SK-N-SH (cell line): Measurements from ENCODE around the gene ARHGEF25. TPM values are rescaled to one million over a fixed set of nuclear protein-coding genes. Genes with fewer than 3 reads are reported as not detected.
"Not testable (repeated sequence)": the region's sequence is repeated elsewhere in the genome, so short reads cannot be mapped to it uniquely, and the experiment has no call there.

Experiments used
- CTCF ChIA-PET: fragments of 300-600, 350-600 bp; formaldehyde crosslinking; extraction: SDS; loops from one replicate; lab custom pipeline; 2021; lab: Yijun Ruan, JAX
- POLR2A ChIA-PET: fragments of 350-600 bp; sonication (Branson Sonifier 250); formaldehyde crosslinking; extraction: SDS; loops from one replicate; lab custom pipeline; 2020; ENCODE audit warnings: antibody characterized with exemption, inconsistent platforms; lab: Yijun Ruan, JAX
- DNase-seq: peaks from one replicate; pipeline ENCODE4 v3.0.0; 2012
- H2AFZ ChIP-seq: fragments of 200-600 bp; sonication (generic); 2 replicates; pipeline ENCODE4 v1.8.1; 2016; ENCODE audit warnings: antibody characterized with exemption, mild to moderate bottlenecking, low read depth
- H3F3A ChIP-seq: fragments of 200-600 bp; sonication (generic); replicated peaks from 2 replicates; pipeline ENCODE3; 2016; ENCODE audit warnings: antibody characterized with exemption, mild to moderate bottlenecking; ENCODE audit not compliant: insufficient read depth
- H3K27ac ChIP-seq, 2 experiments: fragments of 200-500 bp in 1 of 2; fragments of 200-600 bp in 1 of 2; sonication (Bioruptor generic) in 1 of 2; sonication (generic), shearing (Covaris generic) in 1 of 2; 2 replicates each; pipeline versions ENCODE4 v1.5.1 to v1.6.1; 2014 to 2016; ENCODE audit warnings: low read depth in 2 of 2, inconsistent platforms in 1 of 2, low read length in 1 of 2, mild to moderate bottlenecking in 1 of 2, mixed read lengths in 1 of 2
- H3K27me3 ChIP-seq: fragments of 200-600 bp; sonication (generic), shearing (Covaris generic); 2 replicates; pipeline ENCODE4 v1.6.1; 2016; ENCODE audit warnings: mixed run types; ENCODE audit not compliant: insufficient read depth
- H3K36me3 ChIP-seq, 2 experiments: fragments of 200-500 bp in 1 of 2; fragments of 200-600 bp in 1 of 2; sonication (Bioruptor generic) in 1 of 2; sonication (generic) in 1 of 2; replicated peaks in 1 of 2; 2 replicates each; pipeline versions ENCODE3 to v1.5.1; 2014 to 2016; ENCODE audit warnings: low read length in 1 of 2, mild to moderate bottlenecking in 1 of 2; ENCODE audit not compliant: insufficient read depth in 2 of 2, control insufficient read depth in 1 of 2
- H3K4me1 ChIP-seq, 2 experiments: fragments of 200-500 bp in 1 of 2; fragments of 200-600 bp in 1 of 2; sonication (Bioruptor generic) in 1 of 2; sonication (generic), shearing (Covaris generic) in 1 of 2; 2 replicates each; pipeline versions ENCODE4 v1.5.1 to v1.6.1; 2014 to 2016; ENCODE audit warnings: low read depth in 1 of 2, low read length in 1 of 2, mixed run types in 1 of 2; ENCODE audit not compliant: insufficient read depth in 2 of 2, control insufficient read depth in 1 of 2
- H3K4me2 ChIP-seq: fragments of 200-600 bp; sonication (generic), shearing (Covaris generic); 2 replicates; pipeline ENCODE4 v1.6.1; 2017; ENCODE audit warnings: mixed run types
- H3K4me3 ChIP-seq, 2 experiments: fragments of 200-500 bp in 1 of 2; fragments of 200-600 bp in 1 of 2; sonication (Bioruptor generic) in 1 of 2; sonication (generic), shearing (Covaris generic) in 1 of 2; 2 replicates each; pipeline versions ENCODE4 v1.5.1 to v1.8.1; 2014 to 2016; ENCODE audit warnings: low read depth in 2 of 2, inconsistent platforms in 1 of 2, low read length in 1 of 2, mild to moderate bottlenecking in 1 of 2, mixed read lengths in 1 of 2, moderate library complexity in 1 of 2
- H3K79me2 ChIP-seq: fragments of 200-600 bp; sonication (generic); 2 replicates; pipeline ENCODE4 v1.8.1; 2017; ENCODE audit warnings: mild to moderate bottlenecking; ENCODE audit not compliant: insufficient read depth
- H3K9ac ChIP-seq: fragments of 200-600 bp; sonication (generic); 2 replicates; pipeline ENCODE4 v1.6.1; 2017; ENCODE audit warnings: mixed run types
- H3K9me2 ChIP-seq: fragments of 200-600 bp; sonication (generic); 2 replicates; pipeline ENCODE4 v1.6.1; 2017; ENCODE audit warnings: mixed run types
- H3K9me3 ChIP-seq: fragments of 200-600 bp; sonication (generic); 2 replicates; pipeline ENCODE4 v1.6.1; 2017; ENCODE audit warnings: mixed run types, mild to moderate bottlenecking, moderate library complexity
- H4K20me1 ChIP-seq: fragments of 200-600 bp; sonication (generic); 2 replicates; pipeline ENCODE4 v1.6.1; 2017; ENCODE audit warnings: mild to moderate bottlenecking, mixed run types; ENCODE audit not compliant: insufficient read depth
- CHD2 ChIP-seq: fragments of 150-350 bp; IDR thresholded peaks from 2 replicates; pipeline ENCODE4 v1.6.1; 2018; ENCODE audit warnings: low read length; ENCODE audit not compliant: partially characterized antibody
- EZH2phosphoT487 ChIP-seq: fragments of 200-600 bp; sonication (generic); IDR thresholded peaks from 2 replicates; pipeline ENCODE4 v1.6.1; 2017; ENCODE audit warnings: low read depth, mixed run types, mild to moderate bottlenecking, antibody characterized with exemption, moderate library complexity, borderline replicate concordance
- FOXJ3 ChIP-seq: sonication (generic); formaldehyde crosslinking; IDR thresholded peaks from 2 replicates; pipeline ENCODE4 v1.5.1; 2020; ENCODE audit warnings: mild to moderate bottlenecking, missing genetic modification reagents
- FOXM1 ChIP-seq: IDR thresholded peaks from 2 replicates; pipeline ENCODE4 v1.4.0; 2012; ENCODE audit warnings: low read depth, mild to moderate bottlenecking
- GABPA ChIP-seq: IDR thresholded peaks from 2 replicates; pipeline ENCODE4 v1.4.0; 2012; ENCODE audit warnings: low read depth, mild to moderate bottlenecking
- JUND ChIP-seq: IDR thresholded peaks from 2 replicates; pipeline ENCODE4 v1.4.0; 2012
- MEF2A ChIP-seq: IDR thresholded peaks from 2 replicates; pipeline ENCODE4 v1.4.0; 2012; ENCODE audit warnings: low read depth, borderline replicate concordance
- MXI1 ChIP-seq: IDR thresholded peaks from 2 replicates; pipeline ENCODE4 v1.6.1; 2012; ENCODE audit warnings: mild to moderate bottlenecking, low read depth, low read length, improper control_type of control experiment
- NRF1 ChIP-seq: IDR thresholded peaks from 2 replicates; pipeline ENCODE4 v1.6.1; 2012; ENCODE audit warnings: low read depth, mild to moderate bottlenecking, low read length
- POLR2AphosphoS5 ChIP-seq: IDR thresholded peaks from 2 replicates; pipeline ENCODE4 v1.6.1; 2012; ENCODE audit warnings: low read depth, low read length
- RAD21 ChIP-seq: IDR thresholded peaks from 2 replicates; pipeline ENCODE4 v1.6.1; 2012; ENCODE audit warnings: mild to moderate bottlenecking, low read length
- RCOR1 ChIP-seq: fragments of 150-350 bp; IDR thresholded peaks from 2 replicates; pipeline ENCODE4 v1.6.1; 2017; ENCODE audit warnings: antibody characterized with exemption, low read length
- RFX5 ChIP-seq: IDR thresholded peaks from 2 replicates; pipeline ENCODE4 v1.6.1; 2012; ENCODE audit warnings: mild to moderate bottlenecking, improper control_type of control experiment, low read length
- RXRA ChIP-seq: IDR thresholded peaks from 2 replicates; pipeline ENCODE4 v1.4.0; 2012; ENCODE audit warnings: low read depth, mild to moderate bottlenecking, borderline replicate concordance
- SIN3A ChIP-seq: IDR thresholded peaks from 2 replicates; pipeline ENCODE4 v1.6.1; 2012; ENCODE audit warnings: low read depth, mild to moderate bottlenecking, low read length, moderate library complexity, borderline replicate concordance
- SMC3 ChIP-seq: IDR thresholded peaks from 2 replicates; pipeline ENCODE4 v1.6.1; 2012; ENCODE audit warnings: low read depth, low read length, improper control_type of control experiment
- TEAD4 ChIP-seq: IDR thresholded peaks from 2 replicates; pipeline ENCODE4 v1.4.0; 2012; ENCODE audit warnings: mild to moderate bottlenecking, borderline replicate concordance; ENCODE audit not compliant: insufficient read depth
- YY1 ChIP-seq: IDR thresholded peaks from 2 replicates; pipeline ENCODE4 v1.4.0; 2012; ENCODE audit warnings: low read depth, mild to moderate bottlenecking
- WGBS: methylation state at CpG from one replicate; pipeline ENCODE4 v1.1.6; 2017; ENCODE audit warnings: low lambda C conversion rate; 5-methylcytosine and 5-hydroxymethylcytosine counted together
- polyA plus RNA-seq, 3 experiments: library from polyadenylated mRNA; depleted of rRNA; stranded (reverse); fragments of >200 nt; gene quantifications; 2 replicates each; pipeline ENCODE4 v1.2.3, GENCODE V29; 2012
- TF ChIP-seq, protein P1 (sequence below): fragments of 200-600 bp; sonication (generic); IDR thresholded peaks from 2 replicates; pipeline ENCODE4 v1.6.1; 2017; ENCODE audit warnings: antibody characterized with exemption, mild to moderate bottlenecking, moderate library complexity
- TF ChIP-seq, protein P2 (sequence below): IDR thresholded peaks from 2 replicates; pipeline ENCODE4; 2012
- TF ChIP-seq, protein P3 (sequence below): fragments of 150-350 bp; IDR thresholded peaks from 2 replicates; pipeline ENCODE4 v1.6.1; 2017; ENCODE audit warnings: antibody characterized with exemption, low read length, low read depth, borderline replicate concordance
- TF ChIP-seq, protein P4 (sequence below): fragments of 150-350 bp; IDR thresholded peaks from 2 replicates; pipeline ENCODE4 v1.6.1; 2016; ENCODE audit warnings: mild to moderate bottlenecking, low read depth, low read length
- TF ChIP-seq, protein P5 (sequence below): IDR thresholded peaks from 2 replicates; pipeline ENCODE4 v1.4.0; 2012; ENCODE audit warnings: low read depth

Gene ARHGEF25
- polyA plus RNA-seq, 1 of the 3 experiments (the other 2 are of a cell fraction), result 48.1 TPM

DNA sequence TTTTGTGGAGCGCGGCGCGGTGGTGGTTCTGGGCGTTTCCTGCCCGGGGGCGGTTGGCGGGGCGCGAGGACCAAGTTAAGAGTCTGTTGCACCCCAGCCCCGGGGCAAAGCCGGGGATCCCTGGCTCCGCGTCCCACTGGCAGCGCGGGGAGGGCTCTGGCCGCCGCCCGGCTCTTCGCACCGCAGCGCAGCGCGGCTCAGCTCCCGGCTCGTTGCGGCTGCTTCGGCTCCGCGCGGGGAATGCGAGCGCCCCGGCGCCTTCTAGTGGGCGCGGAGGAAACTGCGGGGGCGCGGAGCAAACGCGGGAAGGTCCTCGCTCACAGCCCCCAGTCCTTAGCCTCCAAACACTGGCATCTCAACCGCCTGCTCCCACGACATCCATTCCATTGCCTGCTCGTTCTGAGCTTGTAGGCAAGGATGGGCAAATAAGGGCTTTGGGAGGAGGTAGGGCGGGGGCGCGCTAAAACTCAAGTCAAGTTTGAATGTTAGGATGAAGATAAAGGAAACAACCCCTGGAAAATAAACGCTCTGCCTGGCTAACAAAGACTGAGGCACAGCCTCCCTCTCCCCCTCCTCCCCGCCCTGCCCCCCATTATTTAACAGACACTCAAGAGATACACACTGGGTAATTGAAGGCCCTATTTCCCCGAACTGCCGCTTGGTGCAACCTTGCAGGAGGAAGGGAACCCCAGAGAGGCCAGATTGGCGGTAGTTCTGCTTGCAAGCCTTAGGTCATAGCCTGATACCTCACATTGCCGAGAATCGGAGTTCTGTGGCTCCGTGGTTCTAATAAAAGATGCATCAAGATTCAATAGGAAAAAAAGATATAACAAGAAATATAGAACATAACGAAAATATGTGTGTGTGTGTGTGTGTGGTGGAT, 22.0 kb downstream of the ARHGEF25 start, which contains the start of gene B4GALNT1:
Gene B4GALNT1, minus strand, starts transcription at position 244 of the 883 bp plus-strand sequence. CDS start 1,069 bp downstream, outside the sequence.
- Histone ChIP-seq H3K4me1 (peaks cover 0 to 2% of the 10 kb centered on the region in 2 experiments; a peak in 1 of 4 replicates), H3K9ac (peak within 1 kb of the TSS; percentile 71), H2AFZ (peak within 1 kb of the TSS; percentile 97), H3K9me3 (no peaks in the 10 kb centered on the region), H3K4me3 (peak within 1 kb of the TSS; percentile 55 to 85), H3K36me3 (no peaks in the 10 kb centered on the region), H3K79me2 (no peaks in the 10 kb centered on the region), H3K9me2 (no peaks in the 10 kb centered on the region), H3K4me2 (peak within 1 kb of the TSS; percentile 98), H4K20me1 (no peaks in the 10 kb centered on the region), H3F3A (peaks cover 3% of the 10 kb centered on the region), H3K27me3 (no peaks in the 10 kb centered on the region; the same call in 1 of the 2 replicates), H3K27ac (peak within 1 kb of the TSS in 1 of 2 experiments; percentile 11; a peak in 1 of 4 replicates)
- peak; percentile 91 for DNase-seq
- ChIA-PET POLR2A (no interaction called here), CTCF (interaction anchor here (0.6 to 6.8 kb wide), 51 partner anchors 8 to 1036 kb away, joined by 3 to 110 read pairs (median 4); partner anchors contain the start of genes AGAP2, ARHGEF25, DCTN2 and DTX3)
- WGBS, result 26% methylated on average over 21 of the region's 58 CpGs
- TF ChIP-seq SMC3 (peak; percentile 69), EZH2phosphoT487 (no peak), FOXM1 (no peak), GABPA (no peak), NRF1 (0 out of 2 replicates have a peak, but pooled peaks have one; percentile 13), RAD21 (peak; percentile 54), TEAD4 (peak; percentile 51; the same call in 1 of the 2 replicates), RFX5 (no peak), RXRA (no peak), MEF2A (no peak), POLR2AphosphoS5 (no peak), SIN3A (0 out of 2 replicates have a peak, but pooled peaks have one; percentile 10), YY1 (no peak), FOXJ3 (CRISPR knock-in tag) (no peak), JUND (no peak), CHD2 (no peak), MXI1 (peak; percentile 70; the same call in 1 of the 2 replicates), RCOR1 (no peak)
- TF ChIP-seq, protein P1, sequence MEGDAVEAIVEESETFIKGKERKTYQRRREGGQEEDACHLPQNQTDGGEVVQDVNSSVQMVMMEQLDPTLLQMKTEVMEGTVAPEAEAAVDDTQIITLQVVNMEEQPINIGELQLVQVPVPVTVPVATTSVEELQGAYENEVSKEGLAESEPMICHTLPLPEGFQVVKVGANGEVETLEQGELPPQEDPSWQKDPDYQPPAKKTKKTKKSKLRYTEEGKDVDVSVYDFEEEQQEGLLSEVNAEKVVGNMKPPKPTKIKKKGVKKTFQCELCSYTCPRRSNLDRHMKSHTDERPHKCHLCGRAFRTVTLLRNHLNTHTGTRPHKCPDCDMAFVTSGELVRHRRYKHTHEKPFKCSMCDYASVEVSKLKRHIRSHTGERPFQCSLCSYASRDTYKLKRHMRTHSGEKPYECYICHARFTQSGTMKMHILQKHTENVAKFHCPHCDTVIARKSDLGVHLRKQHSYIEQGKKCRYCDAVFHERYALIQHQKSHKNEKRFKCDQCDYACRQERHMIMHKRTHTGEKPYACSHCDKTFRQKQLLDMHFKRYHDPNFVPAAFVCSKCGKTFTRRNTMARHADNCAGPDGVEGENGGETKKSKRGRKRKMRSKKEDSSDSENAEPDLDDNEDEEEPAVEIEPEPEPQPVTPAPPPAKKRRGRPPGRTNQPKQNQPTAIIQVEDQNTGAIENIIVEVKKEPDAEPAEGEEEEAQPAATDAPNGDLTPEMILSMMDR, result peak; percentile 77
- TF ChIP-seq, protein P2, sequence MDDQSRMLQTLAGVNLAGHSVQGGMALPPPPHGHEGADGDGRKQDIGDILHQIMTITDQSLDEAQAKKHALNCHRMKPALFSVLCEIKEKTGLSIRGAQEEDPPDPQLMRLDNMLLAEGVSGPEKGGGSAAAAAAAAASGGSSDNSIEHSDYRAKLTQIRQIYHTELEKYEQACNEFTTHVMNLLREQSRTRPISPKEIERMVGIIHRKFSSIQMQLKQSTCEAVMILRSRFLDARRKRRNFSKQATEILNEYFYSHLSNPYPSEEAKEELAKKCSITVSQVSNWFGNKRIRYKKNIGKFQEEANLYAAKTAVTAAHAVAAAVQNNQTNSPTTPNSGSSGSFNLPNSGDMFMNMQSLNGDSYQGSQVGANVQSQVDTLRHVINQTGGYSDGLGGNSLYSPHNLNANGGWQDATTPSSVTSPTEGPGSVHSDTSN, result no peak
- TF ChIP-seq, protein P3, sequence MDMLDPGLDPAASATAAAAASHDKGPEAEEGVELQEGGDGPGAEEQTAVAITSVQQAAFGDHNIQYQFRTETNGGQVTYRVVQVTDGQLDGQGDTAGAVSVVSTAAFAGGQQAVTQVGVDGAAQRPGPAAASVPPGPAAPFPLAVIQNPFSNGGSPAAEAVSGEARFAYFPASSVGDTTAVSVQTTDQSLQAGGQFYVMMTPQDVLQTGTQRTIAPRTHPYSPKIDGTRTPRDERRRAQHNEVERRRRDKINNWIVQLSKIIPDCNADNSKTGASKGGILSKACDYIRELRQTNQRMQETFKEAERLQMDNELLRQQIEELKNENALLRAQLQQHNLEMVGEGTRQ, result no peak
- TF ChIP-seq, protein P4, sequence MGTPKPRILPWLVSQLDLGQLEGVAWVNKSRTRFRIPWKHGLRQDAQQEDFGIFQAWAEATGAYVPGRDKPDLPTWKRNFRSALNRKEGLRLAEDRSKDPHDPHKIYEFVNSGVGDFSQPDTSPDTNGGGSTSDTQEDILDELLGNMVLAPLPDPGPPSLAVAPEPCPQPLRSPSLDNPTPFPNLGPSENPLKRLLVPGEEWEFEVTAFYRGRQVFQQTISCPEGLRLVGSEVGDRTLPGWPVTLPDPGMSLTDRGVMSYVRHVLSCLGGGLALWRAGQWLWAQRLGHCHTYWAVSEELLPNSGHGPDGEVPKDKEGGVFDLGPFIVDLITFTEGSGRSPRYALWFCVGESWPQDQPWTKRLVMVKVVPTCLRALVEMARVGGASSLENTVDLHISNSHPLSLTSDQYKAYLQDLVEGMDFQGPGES, result no peak
- TF ChIP-seq, protein P5, sequence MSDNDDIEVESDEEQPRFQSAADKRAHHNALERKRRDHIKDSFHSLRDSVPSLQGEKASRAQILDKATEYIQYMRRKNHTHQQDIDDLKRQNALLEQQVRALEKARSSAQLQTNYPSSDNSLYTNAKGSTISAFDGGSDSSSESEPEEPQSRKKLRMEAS, result peak; percentile 79

DNA sequence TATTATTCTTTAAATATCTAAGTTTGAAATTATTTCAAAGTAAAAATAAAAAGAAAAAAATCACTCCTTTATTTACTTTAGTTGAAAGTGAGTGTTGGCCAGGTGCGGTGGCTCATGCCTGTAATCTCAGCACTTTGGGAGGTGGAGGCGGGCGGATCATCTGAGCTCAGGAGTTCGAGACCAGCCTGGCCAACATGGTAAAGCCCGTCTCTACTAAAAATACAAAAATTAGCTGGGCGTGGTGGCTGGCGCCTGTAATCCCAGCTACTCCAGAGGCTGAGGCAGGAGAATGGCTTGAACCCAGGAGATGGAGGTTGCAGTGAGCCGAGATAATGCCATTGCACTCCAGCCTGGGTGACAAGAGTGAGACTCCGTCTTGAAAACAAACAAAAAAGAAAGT, 25.5 kb downstream of the ARHGEF25 start:
- H3K27me3 ChIP-seq, H3K4me2 ChIP-seq, H3F3A ChIP-seq, DNase-seq, H3K4me3 ChIP-seq, H3K4me1 ChIP-seq, POLR2A ChIA-PET, H2AFZ ChIP-seq, H4K20me1 ChIP-seq, H3K36me3 ChIP-seq, H3K9ac ChIP-seq, H3K27ac ChIP-seq, H3K9me3 ChIP-seq, H3K9me2 ChIP-seq, H3K79me2 ChIP-seq: not testable (repeated sequence)
- CTCF ChIA-PET, result interaction anchor here (0.7 to 3.2 kb wide), 6 partner anchors 9 to 178 kb away, joined by 3 to 14 read pairs (median 4); partner anchors contain the start of gene GLI1
- 78% methylated on average over 9 of the region's 9 CpGs for WGBS
